K562 (cell line): Measurements from ENCODE around the gene CYP21A2.
"Not testable (repeated sequence)": the region's sequence is repeated elsewhere in the genome, so short reads cannot be mapped to it uniquely, and the experiment has no call there.

Experiments
- ZBTB1 ChIP-seq: sonication (generic); formaldehyde crosslinking; IDR thresholded peaks from 2 replicates; pipeline ENCODE4 v1.8.1; 2023; ENCODE audit warnings: missing genetic modification reagents, low read depth, mild to moderate bottlenecking, borderline replicate concordance
- TF ChIP-seq, protein P1 (sequence below), 2 experiments: fragments of 450-650 bp; formaldehyde crosslinking in 1 of 2; IDR thresholded peaks; 2 replicates each; pipeline versions ENCODE4 v1.4.0 to v1.6.1; 2014 to 2020; ENCODE audit warnings: mild to moderate bottlenecking in 2 of 2, borderline replicate concordance in 1 of 2, low read depth in 1 of 2

DNA sequence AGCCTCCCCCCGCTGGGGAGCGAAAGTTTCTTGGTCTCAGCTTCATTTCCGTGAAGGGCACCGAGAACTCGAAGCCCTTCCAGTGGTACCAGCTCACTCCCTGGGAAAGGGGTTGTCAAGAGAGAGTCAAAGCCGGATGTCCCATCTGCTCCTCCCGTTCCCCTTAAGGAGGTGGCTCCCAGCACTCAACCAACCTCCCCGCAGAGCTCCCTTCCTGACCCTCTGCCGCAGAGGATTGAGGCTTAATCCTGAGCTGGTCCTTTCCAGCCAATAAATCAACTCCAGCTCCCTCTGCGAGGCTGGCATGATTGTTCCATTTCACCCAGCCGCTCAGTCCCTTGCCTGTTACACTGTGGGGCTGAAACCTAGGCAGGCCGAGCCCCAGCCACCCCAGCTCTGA is 29.6 kb upstream of the CYP21A2 start:
- TF ChIP-seq, protein P1, sequence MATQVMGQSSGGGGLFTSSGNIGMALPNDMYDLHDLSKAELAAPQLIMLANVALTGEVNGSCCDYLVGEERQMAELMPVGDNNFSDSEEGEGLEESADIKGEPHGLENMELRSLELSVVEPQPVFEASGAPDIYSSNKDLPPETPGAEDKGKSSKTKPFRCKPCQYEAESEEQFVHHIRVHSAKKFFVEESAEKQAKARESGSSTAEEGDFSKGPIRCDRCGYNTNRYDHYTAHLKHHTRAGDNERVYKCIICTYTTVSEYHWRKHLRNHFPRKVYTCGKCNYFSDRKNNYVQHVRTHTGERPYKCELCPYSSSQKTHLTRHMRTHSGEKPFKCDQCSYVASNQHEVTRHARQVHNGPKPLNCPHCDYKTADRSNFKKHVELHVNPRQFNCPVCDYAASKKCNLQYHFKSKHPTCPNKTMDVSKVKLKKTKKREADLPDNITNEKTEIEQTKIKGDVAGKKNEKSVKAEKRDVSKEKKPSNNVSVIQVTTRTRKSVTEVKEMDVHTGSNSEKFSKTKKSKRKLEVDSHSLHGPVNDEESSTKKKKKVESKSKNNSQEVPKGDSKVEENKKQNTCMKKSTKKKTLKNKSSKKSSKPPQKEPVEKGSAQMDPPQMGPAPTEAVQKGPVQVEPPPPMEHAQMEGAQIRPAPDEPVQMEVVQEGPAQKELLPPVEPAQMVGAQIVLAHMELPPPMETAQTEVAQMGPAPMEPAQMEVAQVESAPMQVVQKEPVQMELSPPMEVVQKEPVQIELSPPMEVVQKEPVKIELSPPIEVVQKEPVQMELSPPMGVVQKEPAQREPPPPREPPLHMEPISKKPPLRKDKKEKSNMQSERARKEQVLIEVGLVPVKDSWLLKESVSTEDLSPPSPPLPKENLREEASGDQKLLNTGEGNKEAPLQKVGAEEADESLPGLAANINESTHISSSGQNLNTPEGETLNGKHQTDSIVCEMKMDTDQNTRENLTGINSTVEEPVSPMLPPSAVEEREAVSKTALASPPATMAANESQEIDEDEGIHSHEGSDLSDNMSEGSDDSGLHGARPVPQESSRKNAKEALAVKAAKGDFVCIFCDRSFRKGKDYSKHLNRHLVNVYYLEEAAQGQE (IDR thresholded peaks at IDR 0.05; ENCODE audit: borderline replicate concordance): not testable (repeated sequence)
- TF ChIP-seq, protein P1 (CRISPR knock-in tag; IDR thresholded peaks at IDR 0.05; ENCODE audit: low read depth): not testable (repeated sequence)
- TF ChIP-seq ZBTB1: not testable (repeated sequence)
